Measurements from ENCODE around the gene TXNL4A. TPM values are rescaled to one million over a fixed set of nuclear protein-coding genes. Genes with fewer than 3 reads are reported as not detected.

TXNL4A gene
- total RNA-seq, 2 experiments from 2014 or later: 55.0 to 55.7 TPM

DNA sequence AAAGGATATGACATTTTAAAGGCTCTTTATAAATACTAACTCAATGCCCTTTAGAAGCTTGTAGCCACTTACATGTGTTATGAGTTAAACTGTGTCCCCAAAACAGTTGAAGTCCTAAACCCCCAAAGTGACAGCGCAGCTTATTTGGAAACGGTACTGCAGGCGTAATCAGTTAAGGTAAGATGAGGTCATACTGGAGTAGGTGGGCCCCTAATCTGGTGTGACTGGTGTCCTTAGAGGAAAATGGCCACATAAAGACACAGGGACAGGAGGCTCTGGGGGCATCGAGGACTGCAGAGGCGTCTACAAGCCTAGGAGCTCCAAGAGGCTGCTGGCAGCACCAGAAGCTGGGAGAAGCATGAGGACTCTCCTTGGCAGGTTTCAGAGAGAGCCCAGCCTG, 8.5 kb downstream of the TXNL4A start:
- POLR2A ChIA-PET: no interaction called here
- no peak overlapping the region for H3K4me3 ChIP-seq (ENCODE audit: low read length)
- H3K36me3 ChIP-seq (ENCODE audit: insufficient read depth, low read length): peaks cover 29% of the 10 kb centered on the region
- Mint-ChIP-seq H3K27me3 (no peaks in the 10 kb centered on the region), H3K27ac (peak overlapping the region; percentile 11), H3K36me3 (ENCODE audit: low read depth) (peaks cover 67% of the 10 kb centered on the region), H3K4me1 (ENCODE audit: low read depth) (peaks cover 50% of the 10 kb centered on the region), H3K9me3 (no peaks in the 10 kb centered on the region), H3K4me3 (no peak overlapping the region)
- ATAC-seq (ENCODE audit: poor library complexity): no peak
- H3K27me3 ChIP-seq (ENCODE audit: control insufficient read depth in 1 of 2, insufficient read depth in 2 of 2, low read length in 2 of 2): no peaks in the 10 kb centered on the region
- H3K27ac ChIP-seq (ENCODE audit: low read depth in 1 of 2, low read length in 2 of 2): no peak overlapping the region
- no peak for DNase-seq
- intact Hi-C loops (cut with DNase I, micrococcal nuclease): no loop called here
- peaks cover 41% of the 10 kb centered on the region for H3K4me1 ChIP-seq (ENCODE audit: insufficient read depth, low read length)
- TF ChIP-seq CTCF (IDR thresholded peaks at IDR 0.05): no peak
- H3K9me3 ChIP-seq (ENCODE audit: control insufficient read depth in 1 of 2, insufficient read depth in 1 of 2, low read length in 2 of 2): no peaks in the 10 kb centered on the region
- CTCF ChIA-PET: no interaction called here

DNA sequence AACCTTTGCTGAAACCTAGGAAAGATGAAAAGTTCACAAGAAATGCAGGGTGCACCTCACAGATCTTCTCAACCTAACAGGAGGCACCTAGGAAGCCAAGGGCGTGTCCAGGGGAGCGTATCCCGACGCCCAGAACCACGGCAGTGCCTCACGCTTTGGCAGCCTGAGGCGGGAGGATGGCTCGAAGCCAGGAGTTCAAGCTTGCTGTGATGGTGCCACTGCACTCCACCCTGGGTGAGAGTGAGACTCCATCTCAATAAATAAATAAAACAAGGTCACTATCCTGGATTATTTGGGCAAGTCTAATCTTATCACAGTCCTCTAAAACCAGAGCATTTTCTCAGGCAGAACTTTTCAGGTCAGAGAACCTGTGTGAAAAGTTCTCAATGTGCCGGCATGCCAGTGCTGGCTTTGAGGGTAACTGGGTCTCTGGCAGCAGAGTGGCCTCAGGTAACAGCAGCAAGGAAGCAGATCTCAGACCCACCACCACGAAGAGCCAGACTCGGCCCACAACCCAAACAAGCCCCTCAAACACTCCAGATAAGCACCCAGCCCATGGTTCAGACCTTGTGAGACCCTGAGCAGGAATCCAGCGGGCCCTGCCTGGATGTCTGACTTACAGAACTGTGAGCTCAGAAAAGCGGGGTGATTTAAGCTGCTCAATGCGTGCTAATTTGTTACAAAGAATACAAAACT, 12.2 kb downstream of the TXNL4A start:
- peaks cover 48% of the 10 kb centered on the region for H3K36me3 ChIP-seq (ENCODE audit: insufficient read depth, low read length)
- H3K4me1 ChIP-seq (ENCODE audit: insufficient read depth, low read length): peaks cover 9% of the 10 kb centered on the region
- ATAC-seq (ENCODE audit: poor library complexity) (no peak), DNase-seq (no peak)
- no peak for TF ChIP-seq CTCF (IDR thresholded peaks at IDR 0.05)
- intact Hi-C loops (cut with DNase I, micrococcal nuclease): no loop called here
- H3K4me3 ChIP-seq (ENCODE audit: low read length): no peak overlapping the region
- ChIA-PET CTCF (no interaction called here), POLR2A (interaction anchor here (0.6 kb wide), 1 partner anchor 12 kb away, joined by 4 read pairs; no protein-coding TSS in a partner anchor)
- H3K36me3 Mint-ChIP-seq (ENCODE audit: low read depth): peaks cover 75% of the 10 kb centered on the region
- H3K9me3 ChIP-seq (ENCODE audit: control insufficient read depth in 1 of 2, insufficient read depth in 1 of 2, low read length in 2 of 2): no peaks in the 10 kb centered on the region
- H3K9me3 Mint-ChIP-seq: no peaks in the 10 kb centered on the region
- H3K4me3 Mint-ChIP-seq: no peak overlapping the region
- H3K27ac Mint-ChIP-seq: no peak overlapping the region
- no peaks in the 10 kb centered on the region for H3K27me3 Mint-ChIP-seq
- peaks cover 22% of the 10 kb centered on the region for H3K4me1 Mint-ChIP-seq (ENCODE audit: low read depth)
- H3K27me3 ChIP-seq (ENCODE audit: control insufficient read depth in 1 of 2, insufficient read depth in 2 of 2, low read length in 2 of 2): no peaks in the 10 kb centered on the region
- H3K27ac ChIP-seq (ENCODE audit: low read depth in 1 of 2, low read length in 2 of 2): no peak overlapping the region

DNA sequence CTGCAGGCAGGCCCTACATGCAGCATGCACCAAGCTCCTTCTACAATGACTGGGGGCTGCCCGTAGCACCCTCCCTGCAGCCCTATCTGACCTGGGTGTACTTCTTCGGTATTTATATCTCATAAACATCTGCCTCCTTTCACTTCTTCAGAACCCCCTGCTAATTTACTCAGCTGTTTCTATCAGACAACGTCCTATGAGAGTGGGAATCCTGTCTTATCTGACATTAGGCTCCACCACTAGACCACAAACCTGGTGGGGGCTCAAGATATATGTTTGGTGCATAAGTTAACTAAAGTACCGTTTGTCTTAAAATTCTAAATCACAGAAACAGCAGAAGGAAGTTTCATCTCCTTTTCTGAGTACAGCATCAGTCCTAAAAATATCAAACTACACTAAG, 13.3 kb downstream of the TXNL4A start:
- DNase-seq: no peak
- intact Hi-C loops (cut with DNase I, micrococcal nuclease): no loop called here
- no peak for TF ChIP-seq CTCF (IDR thresholded peaks at IDR 0.05)
- no peak for ATAC-seq (ENCODE audit: poor library complexity)
- Histone ChIP-seq H3K4me1 (ENCODE audit: insufficient read depth, low read length) (peaks cover 3% of the 10 kb centered on the region), H3K27ac (ENCODE audit: low read depth in 1 of 2, low read length in 2 of 2) (no peak overlapping the region), H3K4me3 (ENCODE audit: low read length) (no peak overlapping the region), H3K9me3 (ENCODE audit: control insufficient read depth in 1 of 2, insufficient read depth in 1 of 2, low read length in 2 of 2) (no peaks in the 10 kb centered on the region), H3K36me3 (ENCODE audit: insufficient read depth, low read length) (peaks cover 52% of the 10 kb centered on the region), H3K27me3 (ENCODE audit: control insufficient read depth in 1 of 2, insufficient read depth in 2 of 2, low read length in 2 of 2) (no peaks in the 10 kb centered on the region)
- POLR2A ChIA-PET: no interaction called here
- H3K4me1 Mint-ChIP-seq (ENCODE audit: low read depth): peaks cover 18% of the 10 kb centered on the region
- no peaks in the 10 kb centered on the region for H3K27me3 Mint-ChIP-seq
- H3K27ac Mint-ChIP-seq: peak overlapping the region; percentile 74
- H3K36me3 Mint-ChIP-seq (ENCODE audit: low read depth): peaks cover 86% of the 10 kb centered on the region
- CTCF ChIA-PET: no interaction called here
- no peaks in the 10 kb centered on the region for H3K9me3 Mint-ChIP-seq
- H3K4me3 Mint-ChIP-seq: no peak overlapping the region

Measured in CD4-positive, alpha-beta T cell (primary cell).